LHCN-M2 (cell line): ENCODE measurements around the gene ATP6V1F. TPM values are rescaled to one million over a fixed set of nuclear protein-coding genes. Genes with fewer than 3 reads are reported as not detected.
A peak's percentile ranks its signal among the peaks of the same experiment; 100 is the strongest.

ENCODE experiments used
- DNase-seq: peaks from one replicate; pipeline ENCODE4 v3.0.0-alpha.2; 2012; ENCODE audit warnings: low read depth
- total RNA-seq: library from RNA; depleted of rRNA; stranded (reverse); fragments of >200 nt; gene quantifications from 2 replicates; pipeline ENCODE4 v1.2.3, GENCODE V29; 2014

Gene ATP6V1F
- total RNA-seq, 1 experiment from 2014 or later, result 211 TPM

GRCh38 chr7:128848289-128849155, 14.1 kb upstream of the ATP6V1F start:
- no peak for DNase-seq

- no peak for DNase-seq
Observed at GRCh38 chr7:128849156-128849515, 13.5 kb upstream of the ATP6V1F start.

DNA sequence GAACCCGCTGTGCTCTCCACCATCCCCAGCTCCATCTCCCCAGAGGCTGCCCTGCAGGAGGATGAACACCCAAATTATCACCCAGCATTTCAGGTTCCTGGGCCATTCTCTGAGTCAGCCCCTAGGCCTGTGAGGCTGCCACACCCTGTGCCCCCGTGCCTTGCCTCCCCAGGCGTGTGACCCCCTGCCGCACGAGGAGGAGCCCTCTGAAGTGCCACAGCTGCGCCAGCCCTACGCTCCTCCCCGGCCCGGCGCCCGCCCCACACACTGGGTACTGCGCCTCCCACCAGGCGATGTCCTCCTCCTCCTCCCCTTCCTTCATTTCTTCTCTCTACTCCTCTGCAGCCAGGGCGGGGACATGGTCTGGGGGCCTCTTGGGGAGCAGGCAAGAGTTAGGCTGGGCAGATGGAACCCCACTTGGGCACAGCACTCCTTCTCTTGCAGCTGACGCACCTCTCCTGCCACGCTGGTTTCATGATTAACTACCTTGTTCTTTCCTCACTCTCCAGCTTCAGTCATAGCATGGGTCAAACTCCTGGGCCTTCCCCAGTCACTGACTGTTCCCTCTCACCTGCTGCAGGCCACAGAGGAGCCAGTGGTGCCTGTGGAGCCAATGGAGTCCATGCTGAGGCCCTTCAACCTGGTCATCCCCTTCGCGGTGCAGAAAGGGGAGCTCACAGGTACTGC, 12.7 kb upstream of the ATP6V1F start:
- no peak for DNase-seq

DNA sequence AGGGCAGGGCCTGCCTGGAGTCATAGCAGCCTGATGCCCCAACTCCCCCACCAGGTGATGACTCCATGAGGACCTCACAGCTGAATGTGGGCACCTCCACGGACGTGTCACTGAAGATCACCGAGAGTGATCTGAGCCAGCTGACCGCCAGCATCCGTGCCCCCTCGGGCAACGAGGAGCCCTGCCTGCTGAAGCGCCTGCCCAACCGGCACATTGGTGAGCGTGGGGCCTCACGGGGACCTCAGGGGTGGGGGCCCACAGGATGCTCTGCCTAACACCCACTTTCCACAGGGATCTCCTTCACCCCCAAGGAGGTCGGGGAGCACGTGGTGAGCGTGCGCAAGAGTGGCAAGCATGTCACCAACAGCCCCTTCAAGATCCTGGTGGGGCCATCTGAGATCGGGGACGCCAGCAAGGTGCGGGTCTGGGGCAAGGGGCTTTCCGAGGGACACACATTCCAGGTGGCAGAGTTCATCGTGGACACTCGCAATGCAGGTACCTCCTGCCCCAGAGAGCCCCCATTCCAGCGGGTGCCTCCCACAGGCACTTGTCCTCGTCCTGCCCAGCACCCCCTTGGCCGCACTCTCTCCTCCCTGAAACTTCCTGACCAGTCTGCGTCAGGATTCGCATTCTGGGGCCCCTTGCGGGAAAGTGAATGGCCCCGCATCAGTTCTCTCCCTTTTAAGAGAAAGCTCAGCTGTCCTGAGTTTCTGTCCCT, 10.0 kb upstream of the ATP6V1F start:
- no peak for DNase-seq

GRCh38 chr7:128853799-128854198, 8.9 kb upstream of the ATP6V1F start:
- no peak for DNase-seq

DNA sequence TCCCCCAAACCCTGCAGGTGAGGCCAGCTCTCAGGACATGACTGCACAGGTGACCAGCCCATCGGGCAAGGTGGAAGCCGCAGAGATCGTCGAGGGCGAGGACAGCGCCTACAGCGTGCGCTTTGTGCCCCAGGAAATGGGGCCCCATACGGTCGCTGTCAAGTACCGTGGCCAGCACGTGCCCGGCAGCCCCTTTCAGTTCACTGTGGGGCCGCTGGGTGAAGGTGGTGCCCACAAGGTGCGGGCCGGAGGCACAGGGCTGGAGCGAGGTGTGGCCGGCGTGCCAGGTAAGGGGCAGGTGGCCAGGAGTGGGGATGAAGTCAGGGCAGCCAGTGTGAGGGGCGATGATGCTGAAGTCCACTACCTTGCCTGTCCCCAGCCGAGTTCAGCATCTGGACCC, 8.3 kb upstream of the ATP6V1F start:
- DNase-seq, result no peak

DNA sequence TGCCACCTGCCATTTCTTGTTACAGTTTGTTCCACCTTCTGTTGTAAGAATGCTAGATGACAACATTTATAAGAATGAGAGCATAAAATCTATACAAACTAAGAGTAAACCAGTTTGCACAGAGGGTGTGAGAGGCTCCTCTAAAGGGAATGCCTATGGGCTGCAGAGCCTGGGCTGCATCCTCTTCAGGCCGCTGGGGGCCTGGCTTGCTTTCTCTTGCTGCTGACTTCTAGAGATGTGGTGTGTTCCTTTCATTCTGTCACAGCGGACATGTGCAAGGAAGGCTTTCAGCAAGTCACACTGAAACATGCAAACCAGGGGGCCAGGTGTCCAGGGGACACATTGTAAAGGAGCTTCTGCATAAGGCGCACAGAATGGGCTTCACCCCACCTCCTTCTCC, 7.1 kb upstream of the ATP6V1F start:
- DNase-seq, result no peak

- DNase-seq, result no peak
Observed at GRCh38 chr7:128856001-128856718, 6.5 kb upstream of the ATP6V1F start.

GRCh38 chr7:128858380-128859231, 4.0 kb upstream of the ATP6V1F start:
- DNase-seq, result no peak

DNA sequence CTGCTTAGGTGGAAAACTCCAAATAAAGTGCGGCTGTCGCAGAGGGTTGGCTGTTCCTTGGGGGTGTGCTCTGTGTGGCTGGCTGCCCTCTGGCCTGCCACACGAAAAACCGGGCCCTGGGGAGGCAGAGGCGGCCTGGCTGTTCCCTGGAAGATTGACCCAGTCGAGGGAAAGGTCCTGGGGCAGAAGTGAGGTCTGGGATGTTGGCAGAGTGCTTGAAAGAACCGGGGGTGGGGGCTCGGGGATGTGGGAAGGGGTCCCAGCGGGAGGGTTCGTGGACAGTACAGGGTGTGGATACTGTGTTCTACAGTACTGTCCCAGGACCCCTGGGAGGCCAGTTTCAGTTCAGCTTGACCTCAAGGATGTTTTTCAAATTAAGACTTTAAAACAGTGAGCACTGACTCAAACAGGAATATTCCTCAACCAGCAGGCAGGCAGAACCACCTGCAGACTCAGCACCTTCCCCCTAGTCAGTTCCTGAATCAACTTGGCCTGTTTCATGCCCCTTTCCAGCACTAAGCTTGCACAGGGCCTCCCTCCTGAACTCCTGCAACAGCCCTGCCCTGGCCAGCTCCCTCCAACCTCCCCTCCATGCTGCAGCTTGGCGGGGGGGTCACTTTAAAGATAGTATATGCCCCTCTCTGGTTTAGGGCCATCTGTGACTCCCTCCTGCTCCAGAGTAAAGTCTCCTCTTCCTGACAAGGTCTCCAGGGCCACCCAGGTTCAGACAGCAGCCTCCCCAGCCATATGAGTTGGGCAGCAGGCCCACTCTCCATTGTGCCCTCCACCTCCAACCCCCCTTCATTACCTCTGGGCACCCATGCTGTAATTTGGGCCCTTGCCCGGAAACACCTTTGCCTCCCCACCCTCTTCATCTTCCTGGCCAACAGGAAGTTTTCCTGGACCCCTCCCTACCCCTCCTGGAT, 3.2 kb upstream of the ATP6V1F start:
- DNase-seq, result no peak

- peak; percentile 48 for DNase-seq
Observed at GRCh38 chr7:128860158-128861073, 2.2 kb upstream of the ATP6V1F start.

DNA sequence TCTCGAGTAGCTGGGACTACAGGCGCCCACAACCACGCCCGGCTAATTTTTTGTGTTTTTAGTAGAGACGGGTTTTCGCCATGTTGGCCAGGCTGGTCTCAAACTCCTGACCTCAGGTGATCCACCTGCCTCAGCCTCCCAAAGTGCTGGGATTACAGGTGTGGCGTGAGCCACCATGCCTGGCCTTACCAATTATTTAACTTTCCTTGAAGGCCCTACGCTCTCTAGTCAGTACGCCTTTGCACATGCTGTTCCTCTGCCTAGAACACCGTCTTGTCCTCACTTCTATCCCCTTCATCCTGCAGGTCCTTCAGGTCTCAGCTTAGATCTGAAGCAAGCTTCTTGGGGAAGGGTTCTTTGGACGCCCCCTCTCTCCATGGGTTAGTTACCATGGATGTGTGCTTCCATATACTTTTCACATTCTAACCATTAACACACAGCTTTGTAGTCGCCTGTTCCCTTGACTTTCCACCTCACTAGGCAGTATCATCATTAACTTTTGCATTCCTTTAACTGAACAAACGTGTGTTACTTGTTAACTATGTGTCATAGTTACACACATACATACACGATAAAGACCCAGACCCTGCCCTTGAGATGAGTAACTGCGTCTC, 592 bp upstream of the ATP6V1F start:
- DNase-seq, result no peak

- peak; percentile 89 for DNase-seq
Observed at GRCh38 chr7:128863433-128863989, 855 bp downstream of the ATP6V1F start.

- no peak for DNase-seq
Observed at GRCh38 chr7:128865303-128865702, 2.6 kb downstream of the ATP6V1F start.

- no peak for DNase-seq
Observed at GRCh38 chr7:128865996-128866877, 3.6 kb downstream of the ATP6V1F start.

DNA sequence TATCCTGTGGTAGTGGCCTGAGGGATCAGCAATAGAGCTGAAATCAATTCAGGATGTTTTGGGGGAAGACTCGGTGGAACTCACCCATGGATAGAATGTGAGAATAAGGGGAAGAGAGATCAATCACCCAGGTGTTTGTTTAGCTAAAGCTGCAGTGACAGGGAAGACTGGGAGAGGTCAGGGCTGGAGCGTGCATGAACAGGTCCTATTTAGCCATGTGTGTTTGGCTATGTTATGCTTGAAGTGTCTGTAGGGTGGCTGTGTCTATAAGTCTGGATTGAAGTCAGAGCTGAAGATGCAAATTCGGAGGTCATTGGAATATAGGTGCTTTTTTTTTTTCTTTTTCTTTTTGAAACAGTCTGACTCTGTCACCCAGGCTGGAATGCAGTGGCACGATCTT, 4.6 kb downstream of the ATP6V1F start:
- no peak for DNase-seq
